ENCODE data around the gene GREB1L. TPM values are rescaled to one million over a fixed set of nuclear protein-coding genes. Genes with fewer than 3 reads are reported as not detected.

GREB1L gene
- total and polyA plus RNA-seq, 2 of the 13 experiments (the other 11 are each of a cell fraction or from before 2014, with no cell fraction given), result 0.17 to 0.66 TPM

DNA sequence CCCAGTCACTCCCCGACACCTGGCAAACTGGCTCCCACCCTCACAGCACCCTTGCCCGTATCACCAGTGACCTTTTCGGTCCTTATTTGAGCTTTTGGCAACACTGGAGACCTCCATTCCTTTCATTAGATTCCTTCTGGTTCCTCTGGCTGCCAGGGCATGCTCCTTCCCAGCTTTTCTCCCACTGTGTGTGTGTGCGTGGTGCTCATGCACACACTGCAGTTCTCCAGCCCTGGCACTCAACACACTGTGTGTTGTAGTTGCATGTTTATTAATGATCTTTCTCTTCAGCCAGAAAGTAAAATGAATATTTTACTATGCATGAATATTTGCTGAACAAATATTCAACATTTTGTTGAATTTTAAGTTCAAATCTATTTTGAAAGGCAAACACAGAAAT is 219.4 kb downstream of the GREB1L start (continued):
- TF ChIP-seq, protein P1, sequence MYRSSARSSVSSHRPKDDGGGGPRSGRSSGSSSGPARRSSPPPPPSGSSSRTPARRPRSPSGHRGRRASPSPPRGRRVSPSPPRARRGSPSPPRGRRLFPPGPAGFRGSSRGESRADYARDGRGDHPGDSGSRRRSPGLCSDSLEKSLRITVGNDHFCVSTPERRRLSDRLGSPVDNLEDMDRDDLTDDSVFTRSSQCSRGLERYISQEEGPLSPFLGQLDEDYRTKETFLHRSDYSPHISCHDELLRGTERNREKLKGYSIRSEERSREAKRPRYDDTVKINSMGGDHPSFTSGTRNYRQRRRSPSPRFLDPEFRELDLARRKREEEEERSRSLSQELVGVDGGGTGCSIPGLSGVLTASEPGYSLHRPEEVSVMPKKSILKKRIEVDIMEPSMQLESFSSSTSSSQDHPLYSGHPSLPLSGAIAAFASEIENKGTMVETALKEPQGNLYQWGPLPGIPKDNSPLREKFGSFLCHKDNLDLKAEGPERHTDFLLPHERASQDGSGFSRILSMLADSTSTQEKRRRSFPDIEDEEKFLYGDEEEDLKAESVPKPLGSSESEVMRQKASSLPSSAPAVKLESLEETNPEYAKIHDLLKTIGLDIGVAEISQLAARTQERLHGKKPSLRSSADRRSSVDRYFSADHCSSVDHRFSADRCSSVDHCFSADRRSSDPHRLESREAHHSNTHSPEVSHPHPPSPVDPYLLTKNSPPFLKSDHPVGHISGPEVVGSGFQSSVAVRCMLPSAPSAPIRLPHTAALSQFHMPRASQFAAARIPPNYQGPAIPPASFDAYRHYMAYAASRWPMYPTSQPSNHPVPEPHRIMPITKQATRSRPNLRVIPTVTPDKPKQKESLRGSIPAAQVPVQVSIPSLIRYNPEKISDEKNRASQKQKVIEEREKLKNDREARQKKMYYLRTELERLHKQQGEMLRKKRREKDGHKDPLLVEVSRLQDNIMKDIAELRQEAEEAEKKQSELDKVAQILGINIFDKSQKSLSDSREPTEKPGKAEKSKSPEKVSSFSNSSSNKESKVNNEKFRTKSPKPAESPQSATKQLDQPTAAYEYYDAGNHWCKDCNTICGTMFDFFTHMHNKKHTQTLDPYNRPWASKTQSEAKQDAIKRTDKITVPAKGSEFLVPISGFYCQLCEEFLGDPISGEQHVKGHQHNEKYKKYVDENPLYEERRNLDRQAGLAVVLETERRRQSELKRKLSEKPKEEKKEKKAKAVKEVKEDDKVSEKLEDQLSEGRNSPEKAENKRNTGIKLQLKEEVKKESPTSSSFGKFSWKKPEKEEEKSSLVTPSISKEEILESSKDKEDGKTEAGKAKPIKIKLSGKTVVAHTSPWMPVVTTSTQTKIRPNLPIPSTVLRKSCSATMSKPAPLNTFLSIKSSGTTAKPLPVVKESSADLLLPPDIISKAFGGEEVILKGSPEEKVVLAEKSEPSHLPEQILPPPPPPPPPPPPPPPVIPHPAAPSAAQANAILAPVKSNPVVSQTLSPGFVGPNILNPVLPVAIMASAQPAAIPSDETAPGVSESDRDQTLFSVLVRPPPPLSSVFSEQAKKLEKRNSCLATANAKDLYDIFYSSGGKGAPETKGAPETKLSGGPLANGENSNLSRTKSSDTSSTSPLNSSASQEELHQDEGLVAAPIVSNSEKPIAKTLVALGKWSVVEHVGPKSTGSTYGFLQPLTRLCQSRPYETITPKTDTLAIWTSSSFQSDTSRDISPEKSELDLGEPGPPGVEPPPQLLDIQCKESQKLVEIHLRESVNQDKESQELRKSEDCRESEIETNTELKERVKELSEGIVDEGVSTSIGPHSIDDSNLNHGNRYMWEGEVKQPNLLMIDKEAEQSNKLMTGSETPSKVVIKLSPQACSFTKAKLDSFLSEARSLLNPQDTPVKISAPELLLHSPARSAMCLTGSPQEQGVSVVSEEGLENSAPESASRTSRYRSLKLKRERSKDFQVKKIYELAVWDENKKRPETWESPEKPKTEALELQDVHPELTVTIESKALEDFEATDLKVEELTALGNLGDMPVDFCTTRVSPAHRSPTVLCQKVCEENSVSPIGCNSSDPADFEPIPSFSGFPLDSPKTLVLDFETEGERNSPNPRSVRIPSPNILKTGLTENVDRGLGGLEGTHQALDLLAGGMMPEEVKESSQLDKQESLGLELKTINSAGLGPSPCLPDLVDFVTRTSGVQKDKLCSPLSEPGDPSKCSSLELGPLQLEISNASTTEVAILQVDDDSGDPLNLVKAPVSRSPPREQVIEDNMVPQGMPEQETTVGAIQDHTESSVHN (CRISPR knock-in tag; IDR thresholded peaks at IDR 0.05), result no peak
- TF ChIP-seq GABPA (IDR thresholded peaks at IDR 0.05; ENCODE audit: low read depth, low read length), result no peak
- TF ChIP-seq GABPA (CRISPR knock-in tag; IDR thresholded peaks at IDR 0.05; ENCODE audit: low read depth), result no peak
- TF ChIP-seq ZBTB3 (CRISPR knock-in tag; IDR thresholded peaks at IDR 0.05; ENCODE audit: borderline replicate concordance, low read depth), result no peak

DNA sequence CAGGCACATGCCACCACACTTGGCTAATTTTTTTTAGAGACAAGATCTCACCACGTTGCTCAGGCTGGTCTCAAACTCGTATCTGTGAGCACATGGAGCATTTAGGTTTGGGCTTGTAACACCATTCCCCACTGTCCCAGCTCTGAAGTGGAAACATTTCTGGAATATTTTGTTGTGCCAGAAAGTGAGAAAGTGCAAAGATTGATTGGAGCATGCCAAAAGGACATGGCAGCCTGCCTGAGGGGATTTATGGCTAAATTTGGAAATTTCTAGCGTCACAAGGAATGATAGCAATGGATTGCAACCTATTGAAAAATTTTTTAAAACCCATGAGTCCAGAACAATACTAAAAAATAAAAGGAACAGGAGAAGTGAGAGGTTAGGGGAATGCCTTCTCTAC is 221.7 kb downstream of the GREB1L start:
- H3K4me2 ChIP-seq (ENCODE audit: low read depth, low read length), result no peak overlapping the region
- FAIRE-seq (no peak), DNase-seq (ENCODE audit: low spot score) (no peak), ATAC-seq (no peak)
- no peak overlapping the region for H3K9ac ChIP-seq (ENCODE audit: insufficient read depth, low read depth, low read length)
- H3K9me3 ChIP-seq (ENCODE audit: low read length), result no peaks in the 10 kb centered on the region
- 0 out of 5 replicates have a peak, but pooled peaks cover 0 to 3% of the 10 kb centered on the region in 2 experiments for H3K27me3 ChIP-seq (ENCODE audit: control insufficient read depth in 1 of 2, insufficient read depth in 2 of 2, low read length in 2 of 2)
- WGBS (ENCODE audit: low lambda C conversion rate), result 22% methylated on average over 3 of the region's 3 CpGs
- no peaks in the 10 kb centered on the region for H4K20me1 ChIP-seq (ENCODE audit: insufficient read depth, low read length)
- no peaks in the 10 kb centered on the region for H3K79me2 ChIP-seq (ENCODE audit: insufficient read depth, low read length)
- POLR2A ChIA-PET, result no interaction called here
- H3K36me3 ChIP-seq (replicated peaks in 1 of 2; ENCODE audit: control insufficient read depth in 1 of 2, insufficient read depth in 2 of 2, low read length in 2 of 2), result no peaks in the 10 kb centered on the region
- no peak overlapping the region for H2AFZ ChIP-seq (ENCODE audit: low read length)
- intact Hi-C loops (cut with micrococcal nuclease; ENCODE audit: unreplicated experiment) (no loop called here), in situ Hi-C loops (cut with HindIII; ENCODE audit: extremely low pct_ligation_motif_present, low pct_unique_long_range_greater_than_20kb) (no loop called here)
- CTCF ChIA-PET (ENCODE audit: low intra/inter-chr PET ratio, low total read pairs), result no interaction called here
- no peak overlapping the region for H3K27ac ChIP-seq (ENCODE audit: extremely low read length, insufficient read depth, low read length)
- no TSS peak for BruUV-seq (replicated peaks)
- no peak overlapping the region for H3K4me3 ChIP-seq (replicated peaks in 1 of 3; ENCODE audit: insufficient read depth in 1 of 3, low read depth in 2 of 3, low read length in 3 of 3)
- TF ChIP-seq, protein P2, sequence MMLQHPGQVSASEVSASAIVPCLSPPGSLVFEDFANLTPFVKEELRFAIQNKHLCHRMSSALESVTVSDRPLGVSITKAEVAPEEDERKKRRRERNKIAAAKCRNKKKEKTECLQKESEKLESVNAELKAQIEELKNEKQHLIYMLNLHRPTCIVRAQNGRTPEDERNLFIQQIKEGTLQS (CRISPR knock-in tag; IDR thresholded peaks at IDR 0.05), result no peak
- no peak for TF ChIP-seq ZZZ3 (CRISPR knock-in tag; IDR thresholded peaks at IDR 0.05; ENCODE audit: borderline replicate concordance)
- no peaks in the 10 kb centered on the region for H3K4me1 ChIP-seq (ENCODE audit: insufficient read depth, low read length)

All from HepG2 (cell line).